GM23248 (cell line): ENCODE measurements around the gene PTPRN2. TPM values are rescaled to one million over a fixed set of nuclear protein-coding genes. Genes with fewer than 3 reads are reported as not detected.

Experiments used
- DNase-seq: peaks from one replicate; pipeline ENCODE4 v3.0.0-alpha.2; 2015
- H2AFZ ChIP-seq: fragments of 200-600 bp; sonication (generic); 2 replicates; pipeline ENCODE4 v1.6.1; 2016; ENCODE audit warnings: antibody characterized with exemption
- H3F3A ChIP-seq: fragments of 200-600 bp; sonication (generic); 2 replicates; pipeline ENCODE4 v1.6.1; 2016; ENCODE audit warnings: mild to moderate bottlenecking, antibody characterized with exemption, mixed run types; ENCODE audit not compliant: insufficient read depth
- H3K27ac ChIP-seq: fragments of 200-600 bp; sonication (generic); 2 replicates; pipeline ENCODE4 v1.5.1; 2016; ENCODE audit warnings: mild to moderate bottlenecking
- H3K27me3 ChIP-seq: fragments of 200-600 bp; sonication (generic); replicated peaks from 2 replicates; pipeline ENCODE4 v1.6.1; 2016; ENCODE audit warnings: mild to moderate bottlenecking; ENCODE audit not compliant: insufficient read depth
- H3K36me3 ChIP-seq: fragments of 200-600 bp; sonication (generic); 2 replicates; pipeline ENCODE4 v1.6.1; 2016; ENCODE audit warnings: low read depth, mild to moderate bottlenecking
- H3K4me1 ChIP-seq: fragments of 200-600 bp; sonication (generic); 2 replicates; pipeline ENCODE4 v1.6.1; 2016; ENCODE audit warnings: mild to moderate bottlenecking; ENCODE audit not compliant: insufficient read depth
- H3K4me2 ChIP-seq: fragments of 200-600 bp; sonication (generic); one replicate; pipeline ENCODE4 v1.6.1; 2016; ENCODE audit warnings: mild to moderate bottlenecking; ENCODE audit not compliant: unreplicated experiment
- H3K4me3 ChIP-seq: fragments of 200-600 bp; sonication (generic); 2 replicates; pipeline ENCODE4 v1.5.1; 2016; ENCODE audit warnings: mild to moderate bottlenecking
- H3K79me2 ChIP-seq: fragments of 200-600 bp; sonication (generic); 2 replicates; pipeline ENCODE4 v1.6.1; 2016; ENCODE audit warnings: mild to moderate bottlenecking; ENCODE audit not compliant: insufficient read depth
- H3K9ac ChIP-seq: fragments of 200-600 bp; sonication (generic); 2 replicates; pipeline ENCODE4 v1.6.1; 2016; ENCODE audit warnings: mild to moderate bottlenecking
- H3K9me2 ChIP-seq: fragments of 200-600 bp; sonication (generic); 2 replicates; pipeline ENCODE4 v1.6.1; 2016; ENCODE audit warnings: mixed run types, mild to moderate bottlenecking, moderate library complexity; ENCODE audit not compliant: insufficient read depth
- H3K9me3 ChIP-seq: fragments of 200-600 bp; sonication (generic); one replicate; pipeline ENCODE4 v1.6.1; 2017; ENCODE audit warnings: low read depth
- H4K20me1 ChIP-seq: fragments of 200-600 bp; sonication (generic); 2 replicates; pipeline ENCODE4 v1.6.0; 2016; ENCODE audit not compliant: insufficient read depth
- EZH2 ChIP-seq: fragments of 200-600 bp; sonication (generic); IDR thresholded peaks from 2 replicates; pipeline ENCODE4 v1.6.1; 2018; ENCODE audit warnings: antibody characterized with exemption, mild to moderate bottlenecking; ENCODE audit not compliant: insufficient read depth, poor library complexity, severe bottlenecking
- EZH2phosphoT487 ChIP-seq: fragments of 200-600 bp; sonication (generic); IDR thresholded peaks from 2 replicates; pipeline ENCODE4 v1.6.1; 2018; ENCODE audit warnings: antibody characterized with exemption, moderate library complexity, mild to moderate bottlenecking, low read depth; ENCODE audit not compliant: insufficient read depth
- WGBS, 2 experiments: methylation state at CpG; one replicate each; pipeline ENCODE4 v1.1.6; 2015 to 2017; ENCODE audit warnings: low lambda C conversion rate in 2 of 2, low coverage in 1 of 2; ENCODE audit errors: missing lambda C conversion rate in 2 of 2; 5-methylcytosine and 5-hydroxymethylcytosine counted together
- in situ Hi-C: fragments of 300-500 bp; cut with MboI; formaldehyde crosslinking; loops from 2 replicates; pipeline ENCODE4 v1.15.0; 2020
- polyA plus RNA-seq: library from polyadenylated mRNA; unstranded; fragments of >200 nt; fragmentation: Nextera tagmentation; extraction: Ambion mirVana; gene quantifications from 2 replicates; pipeline ENCODE4 v1.2.1, GENCODE V29; 2016
- total RNA-seq: library from RNA; depleted of rRNA; stranded (reverse); fragments of >200 nt; shearing (Covaris generic); gene quantifications from 2 replicates; pipeline ENCODE4 v1.2.3, GENCODE V29; 2014

PTPRN2 gene
- total and polyA plus RNA-seq, 2 experiments from 2014 or later = 0.13 TPM; not detected in 1

DNA sequence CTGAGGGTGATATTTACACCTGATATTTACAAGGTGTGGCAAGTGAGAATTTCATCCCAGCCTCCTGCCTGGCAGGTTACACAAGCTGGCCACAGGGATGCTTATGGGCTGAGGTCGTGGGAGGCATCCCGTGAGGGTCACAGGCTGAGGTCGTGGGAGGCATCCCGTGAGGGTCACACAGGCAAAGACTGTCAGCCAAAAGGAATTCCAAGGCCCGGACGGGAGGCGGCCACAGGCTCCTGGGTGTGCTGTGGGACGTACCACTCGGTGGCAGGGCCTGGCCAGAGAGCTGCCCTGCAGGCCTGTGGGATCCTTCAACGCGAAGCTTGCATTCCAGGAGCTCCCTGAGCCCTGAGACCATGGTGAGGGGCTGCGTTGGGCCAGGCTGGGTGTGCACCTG is 790.3 kb downstream of the PTPRN2 start:
- H3K36me3 ChIP-seq = no peaks in the 10 kb centered on the region
- H3K9me3 ChIP-seq = no peaks in the 10 kb centered on the region
- no peaks in the 10 kb centered on the region for H3K4me1 ChIP-seq
- no peaks in the 10 kb centered on the region for H3K79me2 ChIP-seq
- H3K4me3 ChIP-seq = no peak overlapping the region
- no peaks in the 10 kb centered on the region for H4K20me1 ChIP-seq
- H3K27me3 ChIP-seq = no peaks in the 10 kb centered on the region
- TF ChIP-seq EZH2 (no peak), EZH2phosphoT487 (no peak)
- no peak for DNase-seq
- H3K4me2 ChIP-seq = no peak overlapping the region
- H3F3A ChIP-seq = no peaks in the 10 kb centered on the region
- no peak overlapping the region for H2AFZ ChIP-seq
- no peaks in the 10 kb centered on the region for H3K9me2 ChIP-seq
- no peak overlapping the region for H3K27ac ChIP-seq
- no peak overlapping the region for H3K9ac ChIP-seq
- in situ Hi-C loops = no loop called here
- 13 to 27% methylated on average over 12 of the region's 12 CpGs for WGBS, 2 experiments

DNA sequence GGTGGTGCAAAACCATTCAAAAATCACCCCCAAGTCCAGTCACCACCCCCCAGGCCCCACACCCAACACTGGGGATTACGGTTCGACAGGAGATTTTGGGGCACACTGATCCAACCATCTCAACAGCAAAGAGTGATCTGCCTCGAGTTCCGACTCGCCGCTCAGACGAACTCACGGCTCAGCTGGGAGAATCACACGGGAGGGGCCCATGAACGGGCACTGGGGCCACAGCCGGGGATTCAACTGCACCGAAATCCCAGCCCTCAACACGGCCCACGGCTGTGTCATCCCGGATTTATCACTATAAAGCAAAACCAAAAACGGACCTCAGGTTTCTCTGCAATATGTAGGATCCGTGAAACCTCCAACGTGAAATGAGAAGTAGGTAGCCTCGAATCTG is 790.8 kb downstream of the PTPRN2 start:
- Histone ChIP-seq H3K79me2 (no peaks in the 10 kb centered on the region), H3K27me3 (no peaks in the 10 kb centered on the region), H3K9me3 (no peaks in the 10 kb centered on the region), H3F3A (no peaks in the 10 kb centered on the region), H3K27ac (no peak overlapping the region), H3K36me3 (no peaks in the 10 kb centered on the region), H3K4me1 (no peaks in the 10 kb centered on the region), H3K9ac (no peak overlapping the region), H2AFZ (no peak overlapping the region), H3K9me2 (no peaks in the 10 kb centered on the region), H3K4me2 (no peak overlapping the region), H4K20me1 (no peaks in the 10 kb centered on the region), H3K4me3 (no peak overlapping the region)
- no peak for DNase-seq
- TF ChIP-seq EZH2 (no peak), EZH2phosphoT487 (no peak)
- in situ Hi-C loops = no loop called here
- WGBS, 2 experiments = 43 to 48% methylated on average over 19 of the region's 19 CpGs

DNA sequence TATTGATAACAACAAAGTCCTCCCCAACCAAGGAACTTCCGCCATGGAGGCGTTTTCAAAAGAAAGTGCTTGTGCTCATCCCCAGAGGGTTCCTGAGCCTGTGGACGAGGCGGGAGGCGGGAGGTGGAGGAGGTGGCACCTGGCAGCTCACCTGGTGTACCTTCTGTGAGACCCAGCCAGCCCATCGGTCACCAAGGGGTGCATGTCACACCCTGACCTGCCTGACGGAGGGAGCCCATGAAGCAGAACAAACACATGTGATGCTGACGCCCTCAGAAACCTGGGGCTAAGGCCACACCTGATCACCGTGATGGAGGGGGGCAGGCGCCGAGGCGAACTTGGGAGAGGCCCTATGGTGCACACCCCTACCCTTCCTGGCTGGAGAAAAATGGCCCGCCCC is 792.0 kb downstream of the PTPRN2 start:
- Histone ChIP-seq H3K27me3 (no peaks in the 10 kb centered on the region), H3K4me3 (no peak overlapping the region), H3K9me3 (no peaks in the 10 kb centered on the region), H3K36me3 (no peaks in the 10 kb centered on the region), H3K27ac (no peak overlapping the region), H3K9ac (no peak overlapping the region), H2AFZ (no peak overlapping the region), H3K9me2 (no peaks in the 10 kb centered on the region), H3F3A (no peaks in the 10 kb centered on the region), H3K79me2 (no peaks in the 10 kb centered on the region), H3K4me2 (no peak overlapping the region), H3K4me1 (no peaks in the 10 kb centered on the region), H4K20me1 (no peaks in the 10 kb centered on the region)
- DNase-seq = no peak
- in situ Hi-C loops = no loop called here
- 29 to 30% methylated on average over 12 to 13 of the region's 13 CpGs for WGBS, 2 experiments
- TF ChIP-seq EZH2 (no peak), EZH2phosphoT487 (no peak)

DNA sequence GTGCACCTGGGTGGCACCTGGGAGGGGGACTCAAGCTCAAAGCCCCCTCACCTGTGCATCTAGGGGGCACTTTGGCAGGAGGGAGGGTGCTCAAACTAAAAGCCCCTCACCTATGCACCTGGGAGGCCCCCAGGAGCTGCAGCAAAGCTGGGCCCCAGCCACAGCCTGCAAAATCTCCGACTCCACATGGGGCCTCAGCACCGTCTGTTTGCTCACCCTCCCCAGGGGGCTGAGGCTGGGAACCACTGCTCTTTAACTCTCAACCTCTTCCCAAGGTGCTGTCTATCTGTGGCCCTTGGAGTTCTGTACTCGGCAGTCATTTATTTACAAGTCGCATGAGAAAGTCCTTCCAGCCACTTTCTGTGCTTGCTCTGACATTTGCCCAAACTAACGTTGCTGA is 792.4 kb downstream of the PTPRN2 start:
- DNase-seq = no peak
- Histone ChIP-seq H3K27ac (no peak overlapping the region), H3K9ac (no peak overlapping the region), H3K27me3 (no peaks in the 10 kb centered on the region), H3K4me2 (no peak overlapping the region), H3K79me2 (no peaks in the 10 kb centered on the region), H2AFZ (no peak overlapping the region), H3F3A (no peaks in the 10 kb centered on the region), H3K36me3 (no peaks in the 10 kb centered on the region), H3K4me3 (no peak overlapping the region), H3K9me3 (no peaks in the 10 kb centered on the region), H3K9me2 (no peaks in the 10 kb centered on the region), H4K20me1 (no peaks in the 10 kb centered on the region), H3K4me1 (no peaks in the 10 kb centered on the region)
- in situ Hi-C loops = no loop called here
- TF ChIP-seq EZH2phosphoT487 = no peak
- no peak for TF ChIP-seq EZH2
- 42 to 43% methylated on average over 5 of the region's 5 CpGs for WGBS, 2 experiments

DNA sequence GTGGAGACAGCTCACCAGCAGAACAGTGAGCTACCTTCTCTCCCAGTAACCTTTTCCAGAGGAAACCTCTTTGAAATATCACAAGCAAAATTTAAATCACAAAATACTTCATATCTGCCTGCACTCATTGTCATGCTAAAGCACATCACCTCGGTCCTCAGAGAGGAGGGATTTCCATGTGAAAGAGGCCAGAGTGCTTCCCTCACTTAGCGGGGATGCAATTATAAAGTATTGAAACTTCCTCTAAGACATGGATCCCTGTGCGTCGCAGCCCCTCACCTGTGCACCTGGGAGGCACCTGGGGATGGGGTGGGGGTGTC is 792.9 kb downstream of the PTPRN2 start:
- DNase-seq = no peak
- Histone ChIP-seq H2AFZ (no peak overlapping the region), H3K9ac (no peak overlapping the region), H3K4me3 (no peak overlapping the region), H3K27me3 (no peaks in the 10 kb centered on the region), H3F3A (no peaks in the 10 kb centered on the region), H3K79me2 (no peaks in the 10 kb centered on the region), H3K4me2 (no peak overlapping the region), H3K27ac (no peak overlapping the region), H3K4me1 (no peaks in the 10 kb centered on the region), H3K9me3 (no peaks in the 10 kb centered on the region), H4K20me1 (no peaks in the 10 kb centered on the region), H3K36me3 (no peaks in the 10 kb centered on the region), H3K9me2 (no peaks in the 10 kb centered on the region)
- 48 to 59% methylated on average over 4 of the region's 4 CpGs for WGBS, 2 experiments
- in situ Hi-C loops = no loop called here
- no peak for TF ChIP-seq EZH2phosphoT487
- TF ChIP-seq EZH2 = no peak
